ENCODE measurements around the gene NTSR1.

NTSR1 gene

DNA sequence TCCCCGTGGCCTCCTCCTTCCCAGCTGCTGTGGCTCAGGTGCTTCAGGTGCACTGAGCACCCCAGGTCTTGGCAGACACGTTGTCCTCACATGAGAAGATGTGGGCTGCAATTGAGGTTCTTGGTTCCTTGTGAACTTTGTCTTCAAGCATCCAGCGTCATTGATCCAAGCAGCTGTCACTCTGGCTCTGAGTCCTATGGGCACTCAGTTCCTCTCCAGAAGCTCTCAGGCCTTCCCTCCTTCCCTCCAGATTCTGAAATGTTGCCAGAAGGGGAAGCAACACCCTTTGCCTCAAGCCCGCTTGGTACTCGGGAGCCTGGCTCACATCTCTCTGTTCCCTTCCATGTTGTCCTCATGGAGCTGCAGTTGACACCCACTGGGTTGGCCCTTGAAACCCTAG, 79.2 kb downstream of the NTSR1 start:
- DNase-seq (ENCODE audit: low spot score): no peak

DNA sequence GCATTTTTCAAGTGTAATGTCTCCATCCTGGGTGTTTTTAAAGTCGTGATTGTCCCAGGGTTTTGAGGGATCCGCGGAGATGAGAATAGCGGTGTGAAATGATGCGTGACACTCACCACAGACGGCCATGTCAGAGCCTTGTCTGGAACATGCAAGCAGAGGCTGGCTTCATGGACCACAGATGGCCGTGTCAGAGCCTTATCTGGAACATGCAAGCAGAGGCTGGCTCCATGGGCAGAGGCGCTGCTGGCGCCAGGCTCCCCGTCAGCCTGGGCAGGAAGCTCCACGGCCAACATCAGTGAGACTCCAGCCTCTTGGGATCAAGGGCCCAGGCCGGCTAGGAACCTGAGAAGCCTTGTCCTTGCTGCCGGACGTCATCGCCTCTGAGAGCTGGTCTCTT, 80.0 kb downstream of the NTSR1 start:
- DNase-seq (ENCODE audit: low spot score): no peak

DNA sequence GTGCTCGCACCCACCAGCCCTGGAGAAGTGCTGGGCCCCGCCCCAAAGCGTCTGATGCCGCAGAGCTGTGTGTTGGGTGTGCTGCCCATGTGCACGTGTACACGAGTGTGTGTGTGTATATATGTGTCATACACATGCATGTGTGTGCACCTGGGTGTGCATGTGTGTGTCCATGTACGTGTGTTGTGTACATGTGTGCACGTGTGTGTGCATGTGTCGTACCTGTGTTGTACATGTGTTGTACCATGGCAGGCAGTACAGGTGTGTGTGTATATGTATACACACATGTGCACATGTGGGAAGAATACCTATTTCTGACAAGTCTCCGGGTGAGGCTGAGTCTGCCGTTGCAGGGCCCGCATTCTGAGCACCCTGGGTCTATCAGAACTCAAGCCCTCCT, 81.4 kb downstream of the NTSR1 start:
- DNase-seq (ENCODE audit: low spot score): no peak

DNA sequence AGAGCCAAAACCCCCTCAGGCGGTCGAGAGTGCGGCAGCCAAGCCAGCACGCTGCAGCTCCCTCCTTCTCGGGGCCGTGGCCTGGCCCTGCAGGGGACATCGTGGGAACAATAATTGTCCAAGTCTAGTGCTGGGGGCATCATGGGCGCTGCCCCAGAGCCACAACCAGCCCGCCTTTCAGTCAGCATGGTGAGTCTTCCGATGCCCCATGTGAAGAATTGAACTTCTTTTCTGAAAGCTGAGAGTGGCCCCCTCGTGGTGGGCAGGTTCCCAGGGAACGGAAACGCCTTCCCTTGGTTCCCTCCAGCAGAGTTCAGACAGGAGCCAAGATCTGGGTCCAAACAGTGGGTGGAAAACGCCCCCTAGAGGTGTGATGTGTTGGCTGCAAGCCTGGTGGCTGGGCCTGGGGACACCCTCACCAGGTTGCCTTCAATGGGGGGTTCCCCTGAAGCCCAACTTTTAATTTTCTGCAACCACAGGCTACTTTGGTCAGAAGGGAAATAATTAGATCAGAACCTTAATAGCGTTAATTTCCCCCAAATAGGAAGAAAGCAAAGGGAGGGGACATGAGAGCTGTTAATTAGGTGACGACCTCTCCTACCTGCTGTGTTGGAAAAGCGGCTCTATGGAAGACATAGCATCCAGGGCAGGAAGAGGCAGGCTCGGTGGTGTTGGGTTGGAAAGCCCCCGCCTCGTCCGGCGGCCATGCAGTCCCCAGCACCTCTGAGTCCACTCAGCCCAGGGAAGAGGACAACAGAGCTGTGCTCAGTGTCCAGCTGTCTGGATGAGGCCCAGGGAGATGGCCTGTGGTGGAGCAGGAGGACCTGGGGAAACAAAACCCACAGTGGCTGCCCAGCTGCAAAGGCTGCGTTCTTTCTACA, 82.9 kb downstream of the NTSR1 start:
- peak; percentile 79 for DNase-seq (ENCODE audit: low spot score)

DNA sequence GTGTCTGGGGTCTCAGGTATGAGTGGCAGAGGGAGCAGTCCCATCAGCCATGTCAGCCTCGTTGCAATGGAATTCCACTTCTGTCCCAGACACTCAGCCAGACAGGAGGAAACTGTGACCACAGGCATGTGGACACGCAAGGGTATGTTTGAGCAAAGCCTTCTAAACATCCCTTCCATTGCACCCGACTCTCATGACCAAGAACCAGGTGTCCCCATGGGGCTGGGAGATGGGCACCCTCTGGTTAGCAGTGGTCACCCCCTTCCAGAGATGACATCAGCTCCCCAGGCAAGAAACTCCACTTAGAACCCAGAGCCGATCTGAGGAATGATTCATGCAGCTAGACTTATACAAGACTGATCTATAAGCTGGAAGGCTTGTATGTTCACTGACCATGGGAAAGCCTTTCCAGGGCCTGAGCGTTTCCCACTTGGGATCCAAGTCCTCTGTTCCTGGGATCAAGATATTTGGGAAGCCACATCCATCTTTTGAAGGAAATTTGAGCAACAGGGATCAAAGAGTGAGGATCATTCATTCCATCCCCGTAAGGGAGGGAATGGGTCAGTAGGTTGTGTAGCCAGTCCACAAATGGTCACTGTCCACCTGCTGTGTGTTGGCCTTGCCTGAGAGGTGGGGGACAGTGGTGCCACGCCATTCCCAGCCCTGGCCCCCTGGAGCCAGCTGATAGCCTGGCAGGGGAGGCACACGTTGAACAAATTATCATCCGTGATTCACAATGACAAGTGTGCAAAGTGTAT, 83.7 kb downstream of the NTSR1 start:
- DNase-seq (ENCODE audit: low spot score): no peak

DNA sequence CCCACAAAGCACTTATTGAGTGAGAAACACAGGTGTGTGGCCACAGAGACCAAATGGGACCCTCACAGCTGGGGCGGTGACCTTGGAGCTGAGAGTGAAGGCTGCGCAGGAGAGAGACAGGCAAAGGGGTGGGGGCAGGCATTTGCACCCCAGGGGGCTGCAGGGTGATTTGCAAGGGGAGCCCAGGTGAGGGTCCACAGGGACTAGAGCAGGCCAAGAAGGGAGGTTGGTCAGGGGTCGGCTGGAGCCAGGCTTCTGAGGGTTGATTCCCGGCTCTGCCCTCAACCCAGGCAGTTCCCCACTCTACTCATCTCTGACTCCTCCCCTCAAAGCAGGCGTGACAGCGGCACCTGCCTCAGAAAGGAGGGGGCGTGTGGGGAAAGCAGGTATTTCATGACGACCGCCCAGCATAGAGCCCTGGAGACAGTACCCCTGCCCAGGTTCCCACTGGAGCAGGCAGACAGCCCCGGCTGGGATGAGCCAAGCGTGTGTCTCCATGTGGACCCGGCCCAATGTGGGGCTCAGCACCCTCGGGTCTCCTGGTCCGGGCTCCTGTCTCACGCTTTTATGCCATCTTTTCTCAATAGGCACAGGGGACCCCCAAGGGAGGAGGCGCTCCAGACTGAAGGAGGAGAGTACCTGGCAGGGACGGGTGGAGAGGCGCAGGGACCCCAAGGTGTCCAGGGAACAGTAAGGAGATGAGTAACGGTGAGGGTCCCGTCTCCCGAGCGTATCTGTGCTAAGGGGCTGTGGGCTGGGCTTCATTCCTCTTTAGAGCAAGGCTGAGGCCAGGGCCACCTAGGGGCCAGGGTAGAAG, 84.5 kb downstream of the NTSR1 start:
- no peak for DNase-seq (ENCODE audit: low spot score)

DNA sequence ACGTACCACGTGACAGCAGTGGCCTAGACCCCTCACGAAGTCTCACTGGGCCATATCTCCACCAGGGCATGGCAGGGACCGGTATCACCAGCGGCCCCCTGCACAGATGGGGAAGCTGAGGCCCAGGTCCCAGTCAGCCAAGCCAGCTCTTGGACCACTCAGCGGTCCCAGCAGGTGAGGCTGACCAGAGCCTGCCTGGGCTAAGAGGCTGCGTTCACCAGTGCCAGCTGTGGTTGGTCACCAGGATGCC, 85.0 kb downstream of the NTSR1 start:
- no peak for DNase-seq (ENCODE audit: low spot score)

DNA sequence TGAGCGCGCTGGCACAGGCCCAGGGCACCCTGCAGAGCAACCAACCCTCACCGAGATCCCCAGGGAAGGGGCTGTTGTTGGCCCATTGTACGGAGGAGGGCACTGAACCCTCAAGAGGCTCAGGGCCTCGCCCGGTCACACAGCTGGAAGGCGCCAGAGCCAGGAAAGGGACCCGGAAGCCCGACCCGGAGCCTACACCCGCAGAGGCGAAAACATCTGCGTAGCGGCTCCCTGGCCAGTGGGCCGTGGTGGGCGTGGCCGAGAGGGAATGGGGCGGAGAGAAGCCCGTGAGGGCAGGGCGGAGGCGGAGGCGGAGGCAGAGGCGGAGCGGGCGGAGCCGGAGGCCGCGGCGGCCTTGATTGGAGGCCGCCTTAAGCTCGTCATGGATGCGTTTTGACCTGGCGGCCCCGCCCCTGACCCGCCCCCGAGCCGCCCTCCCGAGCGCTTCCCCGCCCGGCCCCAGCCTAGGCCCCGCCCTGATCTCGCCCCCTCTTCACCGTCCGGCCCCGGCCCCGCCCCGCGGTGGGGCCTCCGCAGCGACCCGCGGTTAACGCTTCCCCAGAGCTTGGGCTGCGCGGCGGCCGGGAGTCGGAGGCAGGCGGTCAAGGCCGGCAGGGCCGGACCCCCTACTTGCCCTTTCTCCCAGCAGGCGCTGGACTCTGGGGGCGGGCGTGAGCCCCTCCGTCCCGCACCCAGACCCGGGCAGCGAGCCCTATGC, 85.5 kb downstream of the NTSR1 start:
- peak; percentile 96 for DNase-seq (ENCODE audit: low spot score)

DNA sequence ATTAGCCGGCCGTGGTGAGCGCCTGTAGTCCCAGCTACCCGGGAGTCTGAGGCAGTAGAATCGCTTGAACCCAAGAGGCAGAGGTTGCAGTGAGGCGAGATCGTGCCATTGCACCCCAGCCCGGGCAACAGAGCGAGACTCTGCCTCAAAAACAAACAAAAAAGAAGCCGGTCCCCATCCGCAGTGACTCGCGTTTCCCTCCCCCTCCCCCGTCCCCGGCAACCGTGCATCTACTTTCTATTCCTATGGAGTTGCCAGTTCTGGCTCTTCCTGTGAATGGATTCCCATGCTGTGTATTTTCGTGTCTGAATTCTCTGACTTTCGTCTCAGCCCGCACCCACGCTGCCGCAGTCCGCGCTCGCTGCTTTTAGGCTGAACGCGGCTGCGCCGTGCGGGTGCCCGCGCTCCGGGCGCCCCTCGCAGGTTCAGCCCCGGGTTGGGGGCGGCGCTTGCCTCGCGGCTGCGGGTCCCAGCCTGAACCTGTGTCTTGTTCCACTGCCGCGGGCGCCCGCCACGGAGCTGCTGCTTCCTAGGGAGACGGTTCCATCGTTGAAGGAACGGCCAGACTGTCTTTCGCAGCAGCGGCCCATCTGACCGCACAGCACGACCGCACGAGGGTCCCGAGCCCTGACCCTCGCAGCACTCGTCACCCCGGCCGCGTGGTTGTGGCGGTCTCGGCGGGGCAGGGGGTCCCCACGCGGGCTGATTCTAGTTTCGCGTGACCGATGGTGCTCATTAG, 86.6 kb downstream of the NTSR1 start:
- DNase-seq (ENCODE audit: low spot score): peak; percentile 66

DNA sequence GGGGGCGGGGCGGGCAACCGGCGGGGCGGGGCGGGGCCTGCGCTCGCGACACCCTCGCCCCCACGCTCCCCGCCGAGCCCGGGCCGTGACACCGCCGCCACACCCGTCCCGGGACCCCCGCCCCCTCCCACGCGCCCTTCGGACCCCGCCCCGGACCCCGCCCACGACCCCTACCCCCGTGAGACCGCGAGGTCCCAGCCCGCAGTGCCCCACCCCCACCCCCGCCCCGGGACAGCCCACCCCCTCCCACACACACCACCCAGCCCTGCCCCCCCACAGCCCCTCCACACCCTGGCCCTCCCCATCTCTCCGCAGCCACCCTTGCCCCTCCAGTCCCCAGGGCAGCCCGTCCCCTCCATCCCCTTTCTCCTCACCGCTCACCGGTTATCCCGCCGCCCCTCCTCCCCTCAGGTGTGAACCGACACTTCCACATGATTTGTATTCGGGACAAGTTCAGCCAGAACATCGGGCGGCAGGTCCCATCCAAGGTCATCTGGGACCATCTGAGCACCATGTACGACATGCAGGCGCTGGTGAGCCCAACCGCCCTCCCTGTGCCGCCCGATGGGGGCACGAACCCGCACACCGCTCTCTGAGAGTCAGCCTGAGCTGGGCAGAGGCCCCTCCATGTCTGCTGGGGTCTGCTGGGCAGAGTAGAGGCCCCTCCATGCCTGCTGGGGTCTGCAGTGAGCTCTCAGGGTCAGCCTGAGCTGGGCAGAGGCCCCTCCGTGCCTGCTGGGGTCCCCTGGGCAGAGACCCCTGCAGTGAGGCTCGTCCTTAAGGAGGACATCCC, 88.3 kb downstream of the NTSR1 start:
- DNase-seq (ENCODE audit: low spot score): no peak

DNA sequence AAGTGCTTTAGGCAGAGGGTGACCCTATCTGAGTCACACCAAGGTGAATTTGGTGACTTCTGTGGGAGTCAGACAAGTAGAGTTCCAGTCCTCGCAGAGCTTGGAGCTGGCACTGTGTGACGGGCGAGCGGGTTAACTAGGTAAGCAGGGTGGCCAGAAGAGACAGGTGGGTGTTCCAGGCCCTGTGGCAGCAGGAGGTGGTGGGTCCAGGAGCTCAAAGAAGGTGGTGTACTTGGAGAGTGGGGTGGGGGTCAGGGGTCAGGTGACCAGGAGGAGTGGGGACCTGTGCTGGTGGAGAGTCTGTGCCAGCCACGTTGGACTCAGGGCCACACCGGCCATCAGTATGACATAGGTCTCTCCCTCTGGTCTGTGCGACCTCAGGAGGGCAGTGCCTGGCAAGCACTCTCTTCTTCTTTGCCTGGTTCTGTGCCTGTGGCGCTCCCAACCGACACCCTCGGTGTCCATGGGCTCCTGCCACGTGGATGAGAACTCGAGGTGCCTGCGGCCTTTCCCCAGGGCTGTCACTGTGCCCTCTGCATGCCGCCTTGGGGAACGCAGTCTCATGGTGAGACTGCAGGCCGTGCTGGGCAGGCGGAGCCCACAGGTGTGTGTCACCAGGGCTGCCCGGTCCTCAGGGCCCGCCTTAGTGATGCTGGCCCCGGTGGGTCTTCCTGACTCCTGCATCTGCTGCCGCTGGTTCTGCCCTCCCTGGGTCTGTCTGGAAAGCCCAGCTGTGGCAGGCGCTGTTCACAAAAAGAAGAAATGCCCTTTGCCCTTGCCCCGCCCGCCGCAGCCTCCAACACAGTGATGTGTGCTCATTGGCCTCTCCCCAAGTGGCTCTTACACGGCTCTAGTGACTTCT, 89.3 kb downstream of the NTSR1 start:
- no peak for DNase-seq (ENCODE audit: low spot score)

DNA sequence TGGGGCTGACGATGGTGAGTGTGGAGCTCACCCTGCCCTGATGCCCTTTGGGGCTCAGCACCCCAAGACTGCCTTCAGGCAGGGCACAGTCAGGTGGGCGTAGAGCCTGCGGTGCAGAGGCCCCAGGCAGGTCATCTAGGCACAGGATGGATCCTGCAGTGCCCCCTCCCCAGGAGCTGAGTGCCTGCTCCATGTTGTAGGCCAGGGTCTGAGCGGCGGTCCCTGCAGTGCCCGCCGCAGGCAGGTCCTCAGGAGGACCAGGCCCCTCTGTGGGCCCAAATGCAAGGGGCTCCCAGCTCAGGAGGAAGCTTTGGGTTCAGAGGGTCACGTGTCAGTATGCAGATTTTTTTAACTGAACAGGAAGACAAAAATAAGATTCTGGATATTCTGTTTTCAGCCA, 90.4 kb downstream of the NTSR1 start:
- no peak for DNase-seq (ENCODE audit: low spot score)

DNA sequence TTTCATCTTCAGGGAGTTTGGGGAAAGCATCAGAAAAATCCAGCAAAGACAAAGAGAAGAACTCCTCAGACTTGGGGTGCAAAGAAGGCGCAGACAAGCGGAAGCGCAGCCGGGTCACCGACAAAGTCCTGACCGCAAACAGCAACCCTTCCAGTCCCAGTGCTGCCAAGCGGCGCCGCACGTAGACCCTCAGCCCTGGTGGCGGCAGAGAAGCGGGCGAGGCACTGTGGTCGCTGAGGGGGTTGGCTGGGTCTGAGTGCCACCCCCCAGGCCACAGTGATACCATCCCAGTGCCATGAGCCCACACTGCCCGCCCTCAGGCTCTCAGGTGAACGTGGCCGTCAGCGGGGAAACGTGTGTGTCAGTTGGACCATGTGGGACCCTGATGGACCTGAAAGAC, 90.8 kb downstream of the NTSR1 start:
- DNase-seq (ENCODE audit: low spot score): no peak

DNA sequence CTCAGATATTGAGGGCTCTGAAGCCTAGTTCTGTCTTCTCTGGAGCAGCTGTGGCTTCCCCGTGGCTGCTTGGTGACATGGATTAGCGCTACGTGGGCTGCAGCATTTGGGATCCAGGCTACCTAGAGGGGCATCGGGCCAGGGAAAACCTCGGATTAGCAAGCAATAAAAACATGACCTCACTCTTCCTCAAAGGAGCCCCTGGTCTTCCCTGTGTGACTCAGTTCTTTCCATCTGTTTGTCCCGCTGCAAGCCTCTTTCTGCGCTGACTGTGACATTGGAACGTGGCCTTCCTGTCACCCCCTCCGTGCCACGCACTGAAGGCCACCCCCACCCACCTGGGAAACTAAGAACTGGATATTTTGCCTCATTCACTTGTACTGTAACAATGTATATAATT, 91.2 kb downstream of the NTSR1 start:
- DNase-seq (ENCODE audit: low spot score): no peak

DNA sequence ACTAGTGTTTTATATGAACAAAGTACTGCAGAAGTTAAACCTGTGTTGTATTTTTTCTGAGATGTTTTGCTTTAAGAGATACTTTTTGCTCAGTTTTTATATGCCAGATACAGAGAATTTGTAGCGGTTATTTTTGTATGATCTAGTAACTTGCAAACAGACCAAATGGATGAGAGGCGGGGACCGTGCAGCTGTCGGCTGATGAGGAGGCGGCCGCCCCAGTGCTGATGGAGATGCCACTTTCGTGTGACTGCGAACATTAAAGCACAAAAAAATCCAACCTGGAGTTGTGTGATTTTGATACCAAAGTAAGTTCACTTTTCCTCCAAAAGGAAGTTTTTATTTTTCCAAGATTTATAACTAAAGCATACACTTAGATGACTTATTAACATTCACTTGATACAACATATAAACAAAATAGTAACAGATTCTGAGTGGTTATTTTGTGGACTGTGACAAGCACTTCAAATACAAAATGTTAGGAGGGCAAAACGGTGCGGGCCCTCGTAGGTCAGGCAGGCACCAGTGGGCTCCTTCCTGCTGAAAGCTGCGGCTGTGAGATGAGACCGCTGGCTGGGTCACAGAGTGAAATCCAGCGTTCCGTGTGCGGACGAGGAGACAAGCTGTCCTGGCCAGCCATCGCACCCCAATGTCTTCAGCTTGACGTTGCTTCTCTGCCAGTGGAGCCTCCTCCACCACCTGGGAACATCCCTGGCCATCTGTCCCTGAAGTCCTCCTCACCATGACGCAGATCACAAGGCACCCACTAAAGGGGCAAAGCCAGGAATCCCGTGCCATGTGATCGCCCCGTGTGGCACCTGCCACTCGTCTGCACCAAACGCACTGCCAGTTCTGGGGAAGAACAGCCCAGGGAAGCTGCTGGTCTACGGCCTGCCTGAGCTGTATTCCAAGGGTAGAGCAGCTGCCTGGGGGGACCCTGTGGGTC, 92.0 kb downstream of the NTSR1 start:
- DNase-seq (ENCODE audit: low spot score): no peak

DNA sequence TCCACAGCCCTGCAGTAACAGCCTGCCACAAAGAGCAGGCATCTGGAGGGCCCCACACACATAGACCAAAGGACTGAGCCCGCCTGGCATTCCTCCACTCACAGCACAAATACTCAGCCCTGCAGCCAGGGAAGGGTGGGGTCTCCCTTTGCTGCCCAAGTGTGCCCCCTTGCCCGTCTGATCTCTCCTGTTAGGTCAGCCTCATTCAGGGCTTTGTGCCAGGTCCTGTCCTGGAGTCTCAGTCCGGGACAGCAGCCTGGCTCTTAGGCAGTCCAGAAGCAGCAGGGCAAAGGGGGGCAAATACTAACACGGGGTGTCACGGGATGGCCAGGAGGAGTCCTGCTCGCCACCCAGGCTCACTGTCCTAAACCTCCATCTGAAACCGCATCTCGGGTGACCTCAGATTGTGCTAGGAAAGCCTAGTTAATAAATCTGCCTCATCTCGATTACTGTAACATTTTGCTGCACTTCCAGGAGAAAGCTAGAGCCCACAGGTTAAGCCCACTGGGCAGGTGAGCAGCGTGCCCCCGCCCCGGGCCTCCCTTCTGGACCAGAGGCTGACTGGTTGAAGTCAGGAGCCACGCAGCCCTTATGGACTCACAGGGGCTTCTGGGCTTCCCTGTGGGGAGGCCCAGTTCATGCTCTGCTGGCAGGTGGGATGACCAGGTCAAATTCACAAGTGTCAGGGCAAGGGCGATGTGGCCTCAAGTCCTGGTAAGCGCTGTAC, 92.8 kb downstream of the NTSR1 start:
- DNase-seq (ENCODE audit: low spot score): no peak

DNA sequence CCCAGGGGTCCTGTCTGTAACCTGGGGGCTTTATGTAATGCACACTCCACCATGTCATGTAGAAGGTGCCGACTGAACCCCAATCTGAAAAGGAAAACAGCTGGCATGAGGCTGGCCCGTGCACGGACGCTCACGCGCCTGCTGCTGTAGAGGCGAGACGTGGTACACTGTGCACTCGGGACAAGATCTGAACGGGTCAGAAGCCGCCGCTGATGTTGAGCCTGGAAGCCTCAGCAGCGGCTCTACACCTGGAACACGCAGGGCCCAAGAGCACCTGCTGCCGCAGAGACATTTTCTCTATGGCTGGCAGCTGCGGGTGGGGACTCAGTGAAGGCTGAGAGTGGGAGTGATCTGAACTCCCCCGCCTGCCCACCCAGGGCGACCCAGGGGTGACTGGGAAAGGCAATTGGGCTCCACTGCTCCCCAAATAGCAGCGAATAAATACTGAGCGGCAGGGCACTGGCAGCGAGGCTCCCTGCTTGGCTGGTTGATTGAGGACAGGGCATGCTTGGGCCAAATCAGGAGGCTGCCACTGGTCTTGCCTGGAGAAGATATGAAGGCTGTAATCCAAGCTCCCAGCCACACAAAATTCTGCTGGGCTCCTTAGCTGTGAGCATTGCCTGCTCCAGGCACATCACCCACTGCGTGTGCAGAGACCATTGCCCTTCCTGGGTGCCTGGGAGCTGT, 93.5 kb downstream of the NTSR1 start:
- DNase-seq (ENCODE audit: low spot score): no peak
